Lower lobe of right lung (tissue), 2 donors: ENCODE measurements around the gene PTPRE. TPM values are rescaled to one million over a fixed set of nuclear protein-coding genes. Genes with fewer than 3 reads are reported as not detected.

ENCODE experiments used
- ATAC-seq, 2 donors: fragments of 200-7000 bp; cut with Tn5 transposase; one replicate each; pipeline ENCODE4 v1.9.1; 2020 to 2022; ENCODE audit warnings: mild to moderate bottlenecking in 2 of 2, moderate library complexity in 2 of 2
- DNase-seq: peaks from one replicate; pipeline ENCODE4 v3.0.0-alpha.2; 2020
- H3K27ac ChIP-seq: fragments of 200-600 bp; one replicate; pipeline ENCODE4 v1.8.0; 2022
- H3K27me3 ChIP-seq: fragments of 200-600 bp; one replicate; pipeline ENCODE4 v1.8.0; 2022; ENCODE audit warnings: low read depth
- H3K36me3 ChIP-seq: fragments of 200-600 bp; one replicate; pipeline ENCODE4 v1.8.0; 2022; ENCODE audit warnings: mild to moderate bottlenecking
- H3K4me1 ChIP-seq: fragments of 200-600 bp; one replicate; pipeline ENCODE4 v1.8.0; 2022
- H3K4me3 ChIP-seq: fragments of 200-600 bp; one replicate; pipeline ENCODE4 v1.8.0; 2022; ENCODE audit warnings: mild to moderate bottlenecking
- H3K9me3 ChIP-seq: fragments of 200-600 bp; one replicate; pipeline ENCODE4 v1.8.0; 2022
- intact Hi-C: fragments of 100-400 bp; cut with DNase I; formaldehyde crosslinking; loops from one replicate; pipeline ENCODE4 v1.11.0; 2022
- total RNA-seq: library from RNA; stranded (reverse); fragmentation: NEBNext Ultra II Directional; extraction: Animal tissue kit (Norgen Biotek cat#: 25700); gene quantifications from one replicate; pipeline ENCODE4 v1.2.1, GENCODE V29; 2021
- TF ChIP-seq, protein P1 (sequence below): fragments of 200-600 bp; IDR thresholded peaks from one replicate; pipeline ENCODE4 v1.8.0; 2022; ENCODE audit warnings: antibody characterized with exemption, mild to moderate bottlenecking
- donor health status: DM: no; HTN: yes; CAD: no; lungs with severe emphysema.

The PTPRE gene
- total RNA-seq, 1 donor from 2014 or later, result 60.5 TPM

DNA sequence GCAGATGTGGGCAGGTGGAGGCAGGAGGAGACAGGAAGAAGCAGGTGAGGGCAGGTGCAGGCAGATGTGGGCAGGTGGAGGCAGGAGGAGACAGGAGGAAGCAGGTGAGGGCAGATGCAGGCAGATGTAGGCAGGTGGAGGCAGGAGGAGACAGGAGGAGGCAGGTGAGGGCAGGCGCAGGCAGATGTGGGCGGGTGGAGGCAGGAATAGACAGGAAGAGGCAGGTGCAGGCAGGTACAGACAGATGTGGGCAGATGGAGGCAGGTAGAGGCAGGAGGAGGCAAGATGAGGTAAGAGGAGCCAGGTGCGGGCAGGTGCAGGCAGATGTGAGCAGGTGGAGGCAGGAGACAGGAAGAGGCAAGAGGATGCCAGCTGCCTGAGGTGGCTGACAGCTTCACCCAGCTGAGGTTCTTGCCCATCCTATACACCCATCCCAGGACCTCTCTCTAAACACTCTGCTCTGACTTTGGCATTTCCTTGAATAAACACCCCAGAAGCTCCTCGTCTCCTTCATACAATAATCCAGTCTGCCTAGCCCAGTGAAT lies 33.0 kb downstream of the PTPRE start:
- DNase-seq (no peak), ATAC-seq (no peak)
- H3K4me3 ChIP-seq, result no peak overlapping the region
- no peaks in the 10 kb centered on the region for H3K4me1 ChIP-seq
- no peaks in the 10 kb centered on the region for H3K27me3 ChIP-seq
- H3K36me3 ChIP-seq, result no peaks in the 10 kb centered on the region
- H3K9me3 ChIP-seq, result no peaks in the 10 kb centered on the region
- TF ChIP-seq, protein P1, sequence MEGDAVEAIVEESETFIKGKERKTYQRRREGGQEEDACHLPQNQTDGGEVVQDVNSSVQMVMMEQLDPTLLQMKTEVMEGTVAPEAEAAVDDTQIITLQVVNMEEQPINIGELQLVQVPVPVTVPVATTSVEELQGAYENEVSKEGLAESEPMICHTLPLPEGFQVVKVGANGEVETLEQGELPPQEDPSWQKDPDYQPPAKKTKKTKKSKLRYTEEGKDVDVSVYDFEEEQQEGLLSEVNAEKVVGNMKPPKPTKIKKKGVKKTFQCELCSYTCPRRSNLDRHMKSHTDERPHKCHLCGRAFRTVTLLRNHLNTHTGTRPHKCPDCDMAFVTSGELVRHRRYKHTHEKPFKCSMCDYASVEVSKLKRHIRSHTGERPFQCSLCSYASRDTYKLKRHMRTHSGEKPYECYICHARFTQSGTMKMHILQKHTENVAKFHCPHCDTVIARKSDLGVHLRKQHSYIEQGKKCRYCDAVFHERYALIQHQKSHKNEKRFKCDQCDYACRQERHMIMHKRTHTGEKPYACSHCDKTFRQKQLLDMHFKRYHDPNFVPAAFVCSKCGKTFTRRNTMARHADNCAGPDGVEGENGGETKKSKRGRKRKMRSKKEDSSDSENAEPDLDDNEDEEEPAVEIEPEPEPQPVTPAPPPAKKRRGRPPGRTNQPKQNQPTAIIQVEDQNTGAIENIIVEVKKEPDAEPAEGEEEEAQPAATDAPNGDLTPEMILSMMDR, result no peak
- intact Hi-C loops, result no loop called here
- H3K27ac ChIP-seq, result no peak overlapping the region

DNA sequence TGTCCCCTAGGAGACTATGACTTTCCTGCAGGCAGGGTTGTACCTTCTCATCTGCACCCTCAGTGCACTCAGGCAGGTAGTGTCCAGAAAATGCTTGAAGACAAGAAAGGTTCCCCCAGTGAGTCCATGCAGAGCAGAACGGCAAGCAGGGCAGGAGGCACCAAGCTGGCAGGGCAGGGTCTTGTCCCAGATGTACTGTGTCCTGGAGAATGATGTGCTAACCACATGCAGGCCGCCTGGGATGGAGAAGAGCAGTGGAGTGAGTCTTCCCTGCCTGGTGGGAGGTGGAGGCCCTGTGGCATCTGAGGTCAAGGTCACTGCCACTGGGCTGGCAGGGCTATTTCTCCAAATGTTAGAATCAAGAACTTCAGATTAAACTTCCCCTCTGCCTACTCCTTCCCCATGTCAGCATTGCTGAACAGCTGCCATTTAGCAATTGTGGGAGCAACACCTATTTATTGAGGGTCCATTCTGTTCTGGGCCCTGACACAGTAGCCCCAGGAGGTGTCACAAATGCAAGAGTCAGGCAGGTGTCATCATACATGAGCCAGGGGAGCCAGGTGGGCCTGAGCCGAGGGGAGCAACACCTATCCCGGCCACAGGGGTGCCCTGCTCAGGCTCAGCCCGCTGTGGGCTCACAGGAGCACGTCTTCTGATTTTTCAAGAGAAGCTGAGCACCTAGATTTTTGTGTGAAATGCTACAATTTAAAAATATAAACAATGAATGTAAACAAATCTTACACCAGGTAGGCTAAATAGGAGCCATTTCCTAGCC lies 34.1 kb downstream of the PTPRE start:
- Histone ChIP-seq H3K27ac (no peak overlapping the region), H3K4me1 (peaks cover 12% of the 10 kb centered on the region), H3K4me3 (no peak overlapping the region), H3K27me3 (no peaks in the 10 kb centered on the region), H3K36me3 (no peaks in the 10 kb centered on the region), H3K9me3 (no peaks in the 10 kb centered on the region)
- ATAC-seq (no peak), DNase-seq (no peak)
- intact Hi-C loops, result no loop called here
- TF ChIP-seq, protein P1, result no peak

DNA sequence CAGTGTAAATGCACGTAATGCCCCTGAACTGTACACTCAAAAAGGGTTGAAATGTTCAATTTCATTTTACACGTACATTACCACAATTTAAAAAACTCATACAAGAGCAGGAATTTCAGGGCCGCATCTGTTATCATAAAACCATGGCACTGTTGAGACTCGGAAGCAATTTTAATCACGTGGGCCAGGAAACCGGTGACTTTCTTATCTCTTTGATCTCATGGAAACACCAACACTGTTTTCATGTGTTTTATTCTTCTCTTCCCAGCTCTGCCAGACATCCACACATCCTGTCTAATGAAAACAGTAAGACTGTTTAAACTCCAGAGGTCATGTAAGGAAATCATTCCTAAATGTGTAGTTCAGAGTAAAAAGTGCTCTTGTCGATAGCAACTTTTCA lies 35.9 kb downstream of the PTPRE start:
- Histone ChIP-seq H3K4me1 (peaks cover 16% of the 10 kb centered on the region), H3K27me3 (no peaks in the 10 kb centered on the region), H3K4me3 (no peak overlapping the region), H3K27ac (no peak overlapping the region), H3K9me3 (no peaks in the 10 kb centered on the region), H3K36me3 (no peaks in the 10 kb centered on the region)
- DNase-seq (no peak), ATAC-seq (no peak)
- intact Hi-C loops, result no loop called here
- TF ChIP-seq, protein P1, result no peak

DNA sequence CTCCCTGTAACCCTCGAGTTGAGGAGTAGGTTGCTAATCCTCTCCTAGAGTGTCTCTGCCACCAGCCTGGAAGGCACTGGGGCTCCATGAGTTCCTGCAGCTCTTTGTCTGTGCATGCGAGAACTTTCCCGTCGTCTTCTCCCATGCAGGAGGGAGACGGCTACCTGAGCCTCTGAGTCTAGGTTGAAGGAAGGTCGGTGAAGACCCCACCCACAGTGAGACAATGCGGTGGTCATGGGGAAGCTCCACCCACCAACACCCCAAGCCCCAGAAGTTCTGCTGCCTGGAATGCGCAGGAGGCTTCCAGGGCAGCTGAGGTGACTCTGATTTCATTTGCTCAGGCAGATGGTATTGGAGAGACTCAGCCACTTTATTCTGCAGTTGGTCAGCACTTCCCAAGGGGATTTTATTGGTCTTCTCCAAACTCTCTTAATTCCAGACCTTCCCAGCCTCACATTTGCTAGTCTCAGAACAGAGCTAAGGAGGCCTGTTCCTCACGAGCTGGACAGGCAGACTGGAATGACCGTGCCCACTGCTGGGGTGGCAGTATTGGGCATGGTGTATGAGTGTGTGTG lies 36.5 kb downstream of the PTPRE start:
- ATAC-seq, result no peak
- intact Hi-C loops, result no loop called here
- no peaks in the 10 kb centered on the region for H3K27me3 ChIP-seq
- H3K4me3 ChIP-seq, result no peak overlapping the region
- no peaks in the 10 kb centered on the region for H3K9me3 ChIP-seq
- no peak for DNase-seq
- H3K4me1 ChIP-seq, result peaks cover 16% of the 10 kb centered on the region
- H3K27ac ChIP-seq, result no peak overlapping the region
- H3K36me3 ChIP-seq, result no peaks in the 10 kb centered on the region
- TF ChIP-seq, protein P1, result no peak

DNA sequence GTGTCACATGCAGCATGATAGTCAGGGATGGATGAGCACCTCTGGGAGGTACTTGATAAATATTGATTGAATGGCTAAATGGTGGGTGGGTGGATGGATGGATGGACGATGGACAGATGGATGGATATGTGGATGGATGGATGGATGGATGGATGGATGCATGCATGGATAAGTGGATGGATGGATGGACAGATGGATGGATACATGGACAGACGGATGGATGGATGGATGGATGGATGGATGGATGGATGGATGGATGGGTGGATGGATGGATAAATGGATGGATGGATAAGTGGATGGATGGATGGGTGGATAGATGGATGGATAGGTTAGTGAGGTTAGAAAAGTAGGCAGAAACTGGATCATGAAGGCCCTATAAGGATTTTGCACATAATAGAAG lies 37.4 kb downstream of the PTPRE start:
- peaks cover 16% of the 10 kb centered on the region for H3K4me1 ChIP-seq
- no peaks in the 10 kb centered on the region for H3K9me3 ChIP-seq
- no peaks in the 10 kb centered on the region for H3K36me3 ChIP-seq
- DNase-seq (no peak), ATAC-seq (no peak)
- TF ChIP-seq, protein P1, result no peak
- no peaks in the 10 kb centered on the region for H3K27me3 ChIP-seq
- intact Hi-C loops, result no loop called here
- H3K27ac ChIP-seq, result no peak overlapping the region
- H3K4me3 ChIP-seq, result no peak overlapping the region
